ENCODE data around the gene BANF2.

BANF2 gene

DNA sequence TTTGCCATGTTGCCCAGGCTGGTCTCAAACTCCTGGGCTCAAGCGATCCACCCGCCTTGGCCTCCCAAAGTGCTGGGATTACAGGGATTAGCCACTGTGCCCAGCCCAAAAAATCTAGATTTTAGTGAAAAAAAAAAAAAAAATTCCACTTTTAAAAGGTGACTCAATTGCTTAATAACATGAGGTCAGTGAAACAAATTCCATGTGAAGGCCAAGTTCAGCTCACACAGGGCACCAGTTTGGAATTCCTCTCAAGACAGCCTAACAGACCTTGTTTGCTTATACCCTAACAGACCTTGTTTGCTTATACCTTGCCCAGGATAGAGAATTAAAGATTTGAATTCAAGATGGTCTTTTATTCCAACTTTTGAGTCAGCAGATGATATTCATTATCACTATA, 22.8 kb upstream of the BANF2 start:
- TF ChIP-seq CTCF (IDR thresholded peaks at IDR 0.05; ENCODE audit: low read depth, low read length, missing control alignments): no peak
- H3K4me3 ChIP-seq (replicated peaks; ENCODE audit: low read depth, low read length): no peak overlapping the region
- DNase-seq (ENCODE audit: extremely low read depth, low read depth): no peak

DNA sequence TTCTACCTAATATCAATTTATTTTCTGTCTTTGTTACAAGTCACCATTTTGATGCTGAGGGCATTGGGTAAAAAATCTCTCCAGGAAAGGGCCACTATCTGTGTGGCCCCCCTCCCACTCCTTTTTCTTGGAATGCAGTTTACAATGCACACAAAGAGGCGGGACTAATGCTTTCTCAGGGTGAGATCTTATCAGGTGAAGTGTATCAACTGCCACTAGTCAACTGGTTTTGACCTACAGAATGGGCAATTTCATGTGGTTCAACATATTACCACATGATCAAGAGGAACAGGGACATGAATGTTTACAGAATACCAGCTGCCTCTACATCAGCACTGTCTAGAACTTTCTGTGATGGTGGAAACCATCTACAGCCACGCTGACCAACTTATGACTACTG, 21.5 kb upstream of the BANF2 start:
- no peak for DNase-seq (ENCODE audit: extremely low read depth, low read depth)
- no peak for TF ChIP-seq CTCF (IDR thresholded peaks at IDR 0.05; ENCODE audit: low read depth, low read length, missing control alignments)

DNA sequence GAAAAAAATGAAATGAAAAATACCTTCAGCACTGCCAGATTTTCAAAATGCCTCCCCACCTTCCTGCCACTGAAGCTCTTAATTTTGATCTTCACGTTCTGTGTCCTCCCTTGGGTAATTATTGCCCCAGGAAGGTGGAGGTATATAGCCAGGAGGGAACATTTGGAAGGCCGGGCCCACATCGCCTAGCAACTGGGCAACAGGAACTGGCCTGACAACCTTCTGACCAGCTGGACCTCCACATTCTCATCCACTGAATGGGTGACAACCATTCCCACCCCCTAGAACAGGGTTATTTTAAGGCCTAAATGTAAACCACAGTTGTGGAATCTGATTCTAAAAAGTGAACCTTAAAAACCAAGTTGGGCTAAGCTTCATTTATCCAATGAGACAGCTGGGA, 20.9 kb upstream of the BANF2 start:
- DNase-seq (ENCODE audit: extremely low read depth, low read depth): no peak
- TF ChIP-seq CTCF (IDR thresholded peaks at IDR 0.05; ENCODE audit: low read depth, low read length, missing control alignments): no peak
- no peak overlapping the region for H3K4me3 ChIP-seq (replicated peaks; ENCODE audit: low read depth, low read length)

More for the DNA sequence above, 21.5 kb upstream of the BANF2 start:
- H3K4me3 ChIP-seq (replicated peaks; ENCODE audit: low read depth, low read length): no peak overlapping the region

- peak overlapping the region; percentile 83 for H3K4me3 ChIP-seq (replicated peaks; ENCODE audit: low read depth, low read length)
- DNase-seq (ENCODE audit: extremely low read depth, low read depth): peak; percentile 32
- TF ChIP-seq CTCF (IDR thresholded peaks at IDR 0.05; ENCODE audit: low read depth, low read length, missing control alignments): no peak
These were observed 19.6 kb upstream of the BANF2 start for GRCh38 chr20:17679941-17680835.

GRCh38 chr20:17680836-17681725, 18.7 kb upstream of the BANF2 start:
- peak overlapping the region; percentile 83 for H3K4me3 ChIP-seq (replicated peaks; ENCODE audit: low read depth, low read length)
- TF ChIP-seq CTCF (IDR thresholded peaks at IDR 0.05; ENCODE audit: low read depth, low read length, missing control alignments): peak; percentile 34
- no peak for DNase-seq (ENCODE audit: extremely low read depth, low read depth)

DNA sequence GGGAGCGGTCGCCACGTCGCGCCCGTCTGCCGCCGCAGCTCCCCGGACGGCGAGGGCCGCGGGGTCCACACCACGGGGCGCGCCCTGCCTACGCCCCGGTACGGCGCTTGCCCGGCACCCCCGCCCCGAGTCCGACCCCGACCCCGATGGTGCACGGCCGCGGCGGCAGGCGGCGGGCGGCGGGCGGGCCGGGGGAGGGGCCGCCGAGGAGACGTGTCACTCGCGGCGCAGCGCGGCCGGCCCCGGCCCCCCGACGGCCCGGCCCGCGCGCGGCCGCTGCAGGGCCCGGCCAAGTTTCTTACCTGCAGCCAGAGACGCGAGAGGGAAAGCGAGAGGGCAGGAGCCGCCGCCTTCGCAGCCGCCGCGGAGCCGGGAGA, 18.1 kb upstream of the BANF2 start:
- peak overlapping the region; percentile 83 for H3K4me3 ChIP-seq (replicated peaks; ENCODE audit: low read depth, low read length)
- no peak for TF ChIP-seq CTCF (IDR thresholded peaks at IDR 0.05; ENCODE audit: low read depth, low read length, missing control alignments)
- no peak for DNase-seq (ENCODE audit: extremely low read depth, low read depth)
